A549 (cell line): ENCODE data around the gene KLHL3. TPM values are rescaled to one million over a fixed set of nuclear protein-coding genes. Genes with fewer than 3 reads are reported as not detected.

ENCODE experiments used
- ATAC-seq, 2 experiments: fragments of 200-7000 bp in 1 of 2; fragments of >200 bp in 1 of 2; cut with Nextera tagmentation in 1 of 2; cut with Tn5 transposase in 1 of 2; 3 replicates each; pipeline versions ENCODE4 v1.8.0 to v1.9.1; 2018 to 2020; ENCODE audit warnings: mild to moderate bottlenecking in 1 of 2, moderate library complexity in 1 of 2
- CTCF ChIA-PET: fragments of 300-600 bp; sonication (Branson Sonifier 250); formaldehyde crosslinking; extraction: SDS; loops from one replicate; lab custom pipeline; 2021; ENCODE audit warnings: antibody characterized with exemption, inconsistent platforms; lab: Yijun Ruan, JAX
- POLR2A ChIA-PET: fragments of 350-600 bp; formaldehyde crosslinking; extraction: SDS; loops from one replicate; lab custom pipeline; 2021; ENCODE audit warnings: antibody characterized with exemption, inconsistent platforms; lab: Yijun Ruan, JAX
- DNase-seq, 2 experiments: peaks; one replicate each; pipeline versions ENCODE4 v3.0.0 to v3.0.0-alpha.2; 2011 to 2016; ENCODE audit warnings: low read depth in 1 of 2, low spot score in 1 of 2
- FAIRE-seq: peaks from 2 replicates; lab custom pipeline; 2011; peaks lifted over from hg19 to GRCh38; lab: Jason Lieb, UNC
- H3K27ac ChIP-seq, 2 experiments: fragments of >200 bp; sonication (Bioruptor Twin); formaldehyde crosslinking; 3 replicates each; pipeline ENCODE4 v1.5.1; 2016 to 2017
- H3K4me1 ChIP-seq: fragments of >200 bp; sonication (Bioruptor Twin); formaldehyde crosslinking; 3 replicates; pipeline ENCODE4 v1.6.1; 2016
- H3K4me2 ChIP-seq: fragments of >200 bp; sonication (Bioruptor Twin); formaldehyde crosslinking; 3 replicates; pipeline ENCODE4 v1.6.1; 2016
- H3K4me3 ChIP-seq: fragments of >200 bp; sonication (Bioruptor Twin); formaldehyde crosslinking; 3 replicates; pipeline ENCODE4 v1.5.1; 2016
- H3K9me3 ChIP-seq: fragments of >200 bp; sonication (Bioruptor Twin); formaldehyde crosslinking; 3 replicates; pipeline ENCODE4 v1.6.1; 2016
- CHD2 ChIP-seq: fragments of 150-350 bp; IDR thresholded peaks from 2 replicates; pipeline ENCODE4 v1.6.1; 2014; ENCODE audit warnings: low read length; ENCODE audit not compliant: partially characterized antibody
- ESRRA ChIP-seq: fragments of 150-350 bp; IDR thresholded peaks from 2 replicates; pipeline ENCODE4 v1.6.1; 2014; ENCODE audit warnings: mild to moderate bottlenecking, low read length, borderline replicate concordance
- FOSL2 ChIP-seq, 2 experiments: fragments of 450-650 bp in 1 of 2; fragments of >200 bp in 1 of 2; sonication (Bioruptor Twin) in 1 of 2; formaldehyde crosslinking; IDR thresholded peaks; 2 replicates each; pipeline versions ENCODE4 v1.5.0 to v1.6.1; 2016 to 2020; ENCODE audit warnings: mild to moderate bottlenecking in 1 of 2, moderate library complexity in 1 of 2
- GATA3 ChIP-seq: IDR thresholded peaks from 2 replicates; pipeline ENCODE4 v1.6.1; 2012; ENCODE audit warnings: borderline replicate concordance
- HOXA7 ChIP-seq: fragments of 250-450 bp; sonication (Bioruptor Pico); IDR thresholded peaks from 2 replicates; pipeline ENCODE4 v1.5.0; 2020; ENCODE audit warnings: mild to moderate bottlenecking, moderate library complexity
- JUNB ChIP-seq: fragments of >200 bp; sonication (Bioruptor Twin); formaldehyde crosslinking; IDR thresholded peaks from 2 replicates; pipeline ENCODE4 v1.6.1; 2016
- KDM1A ChIP-seq: fragments of 200-600 bp; sonication (generic); IDR thresholded peaks from 2 replicates; pipeline ENCODE4 v1.6.1; 2016; ENCODE audit warnings: low read depth, mild to moderate bottlenecking
- MAFK ChIP-seq: fragments of 450-650 bp; IDR thresholded peaks from 2 replicates; pipeline ENCODE4 v1.6.1; 2014; ENCODE audit not compliant: partially characterized antibody
- NFE2L2 ChIP-seq: fragments of 150-350 bp; conservative IDR thresholded peaks from 2 replicates; pipeline ENCODE4 v1.6.1; 2014; ENCODE audit warnings: low read length
- RAD21 ChIP-seq, 2 experiments: fragments of >200 bp in 1 of 2; sonication (Bioruptor Twin) in 1 of 2; formaldehyde crosslinking in 1 of 2; IDR thresholded peaks in 1 of 2; conservative IDR thresholded peaks in 1 of 2; 2 replicates in 1 of 2; 3 replicates in 1 of 2; pipeline ENCODE4 v1.6.1; 2012 to 2018; ENCODE audit warnings: inconsistent platforms in 1 of 2
- RARB ChIP-seq: fragments of 250-450 bp; sonication (Bioruptor Pico); IDR thresholded peaks from 2 replicates; pipeline ENCODE4 v1.8.0; 2021; ENCODE audit warnings: mild to moderate bottlenecking, moderate library complexity
- SMC3 ChIP-seq: fragments of >200 bp; sonication (Bioruptor Twin); formaldehyde crosslinking; IDR thresholded peaks from 3 replicates; pipeline ENCODE4 v1.6.1; 2018; ENCODE audit warnings: inconsistent platforms
- TFCP2L1 ChIP-seq: fragments of 250-450 bp; sonication (Bioruptor Pico); IDR thresholded peaks from 2 replicates; pipeline ENCODE4 v1.5.0; 2021; ENCODE audit warnings: mild to moderate bottlenecking
- TP53 ChIP-seq: fragments of 250-450 bp; sonication (Bioruptor Pico); IDR thresholded peaks from 2 replicates; pipeline ENCODE4 v1.5.0; 2021; ENCODE audit warnings: mild to moderate bottlenecking, moderate library complexity
- ZFP36 ChIP-seq: fragments of 450-650 bp; IDR thresholded peaks from 2 replicates; pipeline ENCODE4 v1.6.1; 2014; ENCODE audit warnings: borderline replicate concordance; ENCODE audit not compliant: partially characterized antibody
- ZNF302 ChIP-seq: fragments of 250-450 bp; sonication (Bioruptor Pico); IDR thresholded peaks from 2 replicates; pipeline ENCODE4 v1.9.0; 2021; ENCODE audit warnings: inconsistent platforms, mild to moderate bottlenecking, moderate library complexity
- ZSCAN20 ChIP-seq: fragments of 250-450 bp; sonication (Bioruptor Pico); IDR thresholded peaks from 2 replicates; pipeline ENCODE4 v1.8.0; 2022; ENCODE audit warnings: mild to moderate bottlenecking, moderate library complexity
- WGBS: methylation state at CpG from one replicate; pipeline ENCODE4 v1.1.6; 2017; ENCODE audit errors: missing lambda C conversion rate; 5-methylcytosine and 5-hydroxymethylcytosine counted together
- polyA plus RNA-seq, 4 experiments: library from polyadenylated mRNA; depleted of rRNA in 3 of 4; stranded (reverse); fragments of >200 nt; fragmentation: RNase III in 1 of 4; extraction: RNeasy Plus Mini Kit Qiagen cat#74134 plus additional on column Dnase treatment in 1 of 4; gene quantifications; 2 replicates in 3 of 4; 3 replicates in 1 of 4; pipeline ENCODE4 v1.2.3, GENCODE V29; 2011 to 2017
- TF ChIP-seq, protein P1 (sequence below): fragments of 250-450 bp; sonication (Bioruptor Pico); IDR thresholded peaks from 2 replicates; pipeline ENCODE4 v1.5.0; 2020; ENCODE audit warnings: low read depth, mild to moderate bottlenecking, moderate library complexity
- TF ChIP-seq, protein P2 (sequence below): fragments of 450-650 bp; IDR thresholded peaks from 2 replicates; pipeline ENCODE4 v1.6.1; 2014; ENCODE audit warnings: antibody characterized with exemption
- TF ChIP-seq, protein P3 (sequence below): fragments of 200-600 bp; sonication (generic); IDR thresholded peaks from 2 replicates; pipeline ENCODE4 v1.6.1; 2016; ENCODE audit warnings: antibody characterized with exemption, mild to moderate bottlenecking, moderate library complexity
- TF ChIP-seq, protein P4 (sequence below): IDR thresholded peaks from 2 replicates; pipeline ENCODE4 v1.6.1; 2012; ENCODE audit warnings: low read depth, borderline replicate concordance
- TF ChIP-seq, protein P5 (sequence below): IDR thresholded peaks from 2 replicates; pipeline ENCODE4 v1.6.1; 2012
- TF ChIP-seq, protein P6 (sequence below): fragments of 150-350 bp; IDR thresholded peaks from 2 replicates; pipeline ENCODE4 v1.6.1; 2014; ENCODE audit warnings: low read depth, mild to moderate bottlenecking, low read length

KLHL3 gene
- polyA plus RNA-seq, 2 of the 4 experiments (the other 2 are of a cell fraction): 0.35 to 1.1 TPM

DNA sequence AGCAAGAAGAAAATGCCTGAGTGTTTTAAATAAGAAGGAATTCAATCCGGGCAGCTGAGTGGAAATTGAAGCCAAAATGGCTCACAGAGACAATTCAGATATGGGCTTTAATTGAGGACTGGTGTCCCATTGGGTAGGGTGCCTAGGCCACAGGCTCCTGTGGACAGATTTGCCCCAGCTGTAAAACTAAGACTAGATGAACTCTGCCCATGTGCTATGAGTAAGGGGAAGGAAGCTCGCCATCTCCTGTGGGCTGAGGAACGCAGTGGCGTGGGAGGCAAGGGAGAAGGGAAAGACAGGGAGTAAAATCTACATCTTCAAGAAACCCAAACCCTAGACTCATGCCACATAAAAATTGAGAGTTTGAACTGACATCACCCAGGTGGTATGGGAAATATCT, 66.1 kb downstream of the KLHL3 start:
- H3K4me1 ChIP-seq: peaks cover 12% of the 10 kb centered on the region; the same call in 2 of the 3 replicates
- no peak for ATAC-seq
- no peak for DNase-seq
- TF ChIP-seq TP53 (no peak), JUNB (no peak), GATA3 (no peak), SMC3 (no peak), ESRRA (no peak), CHD2 (no peak), MAFK (no peak), RARB (CRISPR knock-in tag) (no peak), KDM1A (no peak), ZNF302 (CRISPR knock-in tag) (no peak), HOXA7 (CRISPR knock-in tag) (no peak), NFE2L2 (no peak), TFCP2L1 (CRISPR knock-in tag) (no peak)
- TF ChIP-seq, protein P1, sequence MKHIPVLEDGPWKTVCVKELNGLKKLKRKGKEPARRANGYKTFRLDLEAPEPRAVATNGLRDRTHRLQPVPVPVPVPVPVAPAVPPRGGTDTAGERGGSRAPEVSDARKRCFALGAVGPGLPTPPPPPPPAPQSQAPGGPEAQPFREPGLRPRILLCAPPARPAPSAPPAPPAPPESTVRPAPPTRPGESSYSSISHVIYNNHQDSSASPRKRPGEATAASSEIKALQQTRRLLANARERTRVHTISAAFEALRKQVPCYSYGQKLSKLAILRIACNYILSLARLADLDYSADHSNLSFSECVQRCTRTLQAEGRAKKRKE (CRISPR knock-in tag): no peak
- TF ChIP-seq, protein P2, sequence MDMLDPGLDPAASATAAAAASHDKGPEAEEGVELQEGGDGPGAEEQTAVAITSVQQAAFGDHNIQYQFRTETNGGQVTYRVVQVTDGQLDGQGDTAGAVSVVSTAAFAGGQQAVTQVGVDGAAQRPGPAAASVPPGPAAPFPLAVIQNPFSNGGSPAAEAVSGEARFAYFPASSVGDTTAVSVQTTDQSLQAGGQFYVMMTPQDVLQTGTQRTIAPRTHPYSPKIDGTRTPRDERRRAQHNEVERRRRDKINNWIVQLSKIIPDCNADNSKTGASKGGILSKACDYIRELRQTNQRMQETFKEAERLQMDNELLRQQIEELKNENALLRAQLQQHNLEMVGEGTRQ: no peak
- TF ChIP-seq, protein P3, sequence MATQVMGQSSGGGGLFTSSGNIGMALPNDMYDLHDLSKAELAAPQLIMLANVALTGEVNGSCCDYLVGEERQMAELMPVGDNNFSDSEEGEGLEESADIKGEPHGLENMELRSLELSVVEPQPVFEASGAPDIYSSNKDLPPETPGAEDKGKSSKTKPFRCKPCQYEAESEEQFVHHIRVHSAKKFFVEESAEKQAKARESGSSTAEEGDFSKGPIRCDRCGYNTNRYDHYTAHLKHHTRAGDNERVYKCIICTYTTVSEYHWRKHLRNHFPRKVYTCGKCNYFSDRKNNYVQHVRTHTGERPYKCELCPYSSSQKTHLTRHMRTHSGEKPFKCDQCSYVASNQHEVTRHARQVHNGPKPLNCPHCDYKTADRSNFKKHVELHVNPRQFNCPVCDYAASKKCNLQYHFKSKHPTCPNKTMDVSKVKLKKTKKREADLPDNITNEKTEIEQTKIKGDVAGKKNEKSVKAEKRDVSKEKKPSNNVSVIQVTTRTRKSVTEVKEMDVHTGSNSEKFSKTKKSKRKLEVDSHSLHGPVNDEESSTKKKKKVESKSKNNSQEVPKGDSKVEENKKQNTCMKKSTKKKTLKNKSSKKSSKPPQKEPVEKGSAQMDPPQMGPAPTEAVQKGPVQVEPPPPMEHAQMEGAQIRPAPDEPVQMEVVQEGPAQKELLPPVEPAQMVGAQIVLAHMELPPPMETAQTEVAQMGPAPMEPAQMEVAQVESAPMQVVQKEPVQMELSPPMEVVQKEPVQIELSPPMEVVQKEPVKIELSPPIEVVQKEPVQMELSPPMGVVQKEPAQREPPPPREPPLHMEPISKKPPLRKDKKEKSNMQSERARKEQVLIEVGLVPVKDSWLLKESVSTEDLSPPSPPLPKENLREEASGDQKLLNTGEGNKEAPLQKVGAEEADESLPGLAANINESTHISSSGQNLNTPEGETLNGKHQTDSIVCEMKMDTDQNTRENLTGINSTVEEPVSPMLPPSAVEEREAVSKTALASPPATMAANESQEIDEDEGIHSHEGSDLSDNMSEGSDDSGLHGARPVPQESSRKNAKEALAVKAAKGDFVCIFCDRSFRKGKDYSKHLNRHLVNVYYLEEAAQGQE: no peak
- TF ChIP-seq, protein P4, sequence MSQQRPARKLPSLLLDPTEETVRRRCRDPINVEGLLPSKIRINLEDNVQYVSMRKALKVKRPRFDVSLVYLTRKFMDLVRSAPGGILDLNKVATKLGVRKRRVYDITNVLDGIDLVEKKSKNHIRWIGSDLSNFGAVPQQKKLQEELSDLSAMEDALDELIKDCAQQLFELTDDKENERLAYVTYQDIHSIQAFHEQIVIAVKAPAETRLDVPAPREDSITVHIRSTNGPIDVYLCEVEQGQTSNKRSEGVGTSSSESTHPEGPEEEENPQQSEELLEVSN: no peak
- TF ChIP-seq, protein P5, sequence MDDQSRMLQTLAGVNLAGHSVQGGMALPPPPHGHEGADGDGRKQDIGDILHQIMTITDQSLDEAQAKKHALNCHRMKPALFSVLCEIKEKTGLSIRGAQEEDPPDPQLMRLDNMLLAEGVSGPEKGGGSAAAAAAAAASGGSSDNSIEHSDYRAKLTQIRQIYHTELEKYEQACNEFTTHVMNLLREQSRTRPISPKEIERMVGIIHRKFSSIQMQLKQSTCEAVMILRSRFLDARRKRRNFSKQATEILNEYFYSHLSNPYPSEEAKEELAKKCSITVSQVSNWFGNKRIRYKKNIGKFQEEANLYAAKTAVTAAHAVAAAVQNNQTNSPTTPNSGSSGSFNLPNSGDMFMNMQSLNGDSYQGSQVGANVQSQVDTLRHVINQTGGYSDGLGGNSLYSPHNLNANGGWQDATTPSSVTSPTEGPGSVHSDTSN: no peak
- TF ChIP-seq, all 56 proteins: peak for 0
- WGBS: 80% methylated on average over 4 of the region's 4 CpGs
- CTCF ChIA-PET: interaction anchor here (1.4 to 5.0 kb wide), 3 partner anchors 9 to 73 kb away, joined by 4 to 35 read pairs (median 12); no protein-coding TSS in a partner anchor
- POLR2A ChIA-PET: no interaction called here
- Histone ChIP-seq H3K4me3 (no peak overlapping the region), H3K9me3 (no peaks in the 10 kb centered on the region), H3K27ac (no peak overlapping the region), H3K4me2 (no peak overlapping the region)
- FAIRE-seq: no peak

DNA sequence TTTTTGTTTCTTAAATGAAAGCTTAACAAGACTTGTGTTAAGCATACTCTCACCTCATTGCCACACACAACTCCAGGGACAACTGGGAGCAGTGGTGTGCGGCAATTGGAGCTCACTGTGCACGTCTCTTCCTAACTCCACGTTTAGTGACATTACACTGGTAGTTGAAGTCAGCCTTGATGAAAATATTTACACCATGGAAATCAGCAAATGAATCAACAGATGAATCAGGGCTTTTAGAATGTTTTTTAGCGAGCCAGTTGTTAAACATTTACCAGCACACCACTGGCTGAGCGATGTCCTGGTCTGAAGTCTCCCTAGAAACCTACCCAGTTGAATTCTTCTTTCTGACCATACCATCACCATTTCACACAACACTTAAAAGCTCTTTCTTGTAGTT, 67.3 kb downstream of the KLHL3 start:
- Histone ChIP-seq H3K9me3 (no peaks in the 10 kb centered on the region), H3K27ac (no peak overlapping the region), H3K4me2 (peak overlapping the region; percentile 31; the same call in 2 of the 3 replicates), H3K4me1 (peaks cover 12% of the 10 kb centered on the region; the same call in 2 of the 3 replicates), H3K4me3 (no peak overlapping the region)
- TF ChIP-seq RARB (CRISPR knock-in tag) (no peak), ZFP36 (no peak), ESRRA (no peak), RAD21 (conservative IDR thresholded peaks at IDR 0.05 in 1 of 2, IDR thresholded peaks at IDR 0.05 in 1 of 2) (no peak), FOSL2 (IDR thresholded peaks at IDR 0.05) (no peak), FOSL2 (CRISPR knock-in tag; IDR thresholded peaks at IDR 0.05) (no peak), ZSCAN20 (no peak)
- TF ChIP-seq, protein P6, sequence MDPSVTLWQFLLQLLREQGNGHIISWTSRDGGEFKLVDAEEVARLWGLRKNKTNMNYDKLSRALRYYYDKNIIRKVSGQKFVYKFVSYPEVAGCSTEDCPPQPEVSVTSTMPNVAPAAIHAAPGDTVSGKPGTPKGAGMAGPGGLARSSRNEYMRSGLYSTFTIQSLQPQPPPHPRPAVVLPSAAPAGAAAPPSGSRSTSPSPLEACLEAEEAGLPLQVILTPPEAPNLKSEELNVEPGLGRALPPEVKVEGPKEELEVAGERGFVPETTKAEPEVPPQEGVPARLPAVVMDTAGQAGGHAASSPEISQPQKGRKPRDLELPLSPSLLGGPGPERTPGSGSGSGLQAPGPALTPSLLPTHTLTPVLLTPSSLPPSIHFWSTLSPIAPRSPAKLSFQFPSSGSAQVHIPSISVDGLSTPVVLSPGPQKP: no peak
- FAIRE-seq (no peak), ATAC-seq (no peak; a peak in 1 of 6 replicates), DNase-seq (no peak)
- 38% methylated on average over 5 of the region's 5 CpGs for WGBS
- ChIA-PET CTCF (interaction anchor here (1.4 to 5.0 kb wide), 3 partner anchors 8 to 74 kb away, joined by 4 to 35 read pairs (median 12); no protein-coding TSS in a partner anchor), POLR2A (no interaction called here)
